Measurements from ENCODE around the gene TMEM115.
"Not testable (repeated sequence)": the region's sequence is repeated elsewhere in the genome, so short reads cannot be mapped to it uniquely, and the experiment has no call there.

Gene TMEM115

GRCh38 chr3:50314342-50314741 is 45.0 kb downstream of the TMEM115 start:
- DNase-seq = peak; percentile 42

- DNase-seq = not testable (repeated sequence)
Measured at GRCh38 chr3:50312041-50312440, 47.3 kb downstream of the TMEM115 start.

All from RPMI8226 (cell line).